Thoracic aorta (tissue), 2 donors: ENCODE data around the gene PFKFB2. TPM values are rescaled to one million over a fixed set of nuclear protein-coding genes. Genes with fewer than 3 reads are reported as not detected.

Experiments used
- ATAC-seq: fragments of 150-250 bp; one replicate; pipeline ENCODE4 v1.8.0; 2017; ENCODE audit warnings: low read depth; ENCODE audit not compliant: insufficient number of reproducible peaks, low FRiP score
- DNase-seq: peaks from one replicate; pipeline ENCODE4 v3.0.0-alpha.2; 2020; ENCODE audit warnings: low spot score
- H3K27ac ChIP-seq, 2 donors: fragments of 200-600 bp; sonication (generic); 1 replicate in 1 of 2; 2 replicates in 1 of 2; pipeline ENCODE4 v1.5.1; 2016; ENCODE audit warnings: mild to moderate bottlenecking in 2 of 2, moderate library complexity in 2 of 2
- H3K27me3 ChIP-seq: fragments of 200-600 bp; sonication (generic); replicated peaks from 2 replicates; pipeline ENCODE4 v1.6.0; 2016; ENCODE audit warnings: mild to moderate bottlenecking; ENCODE audit not compliant: insufficient read depth
- H3K36me3 ChIP-seq: fragments of 200-600 bp; sonication (generic); one replicate; pipeline ENCODE4 v1.5.1; 2016
- H3K4me1 ChIP-seq, 2 donors: fragments of 200-600 bp; sonication (generic); 1 replicate in 1 of 2; 2 replicates in 1 of 2; pipeline versions ENCODE4 v1.5.1 to v1.6.0; 2016; ENCODE audit warnings: low read depth in 2 of 2, mild to moderate bottlenecking in 1 of 2; ENCODE audit not compliant: control insufficient read depth in 1 of 2
- H3K4me3 ChIP-seq: fragments of 200-600 bp; sonication (generic); 2 replicates; pipeline ENCODE4 v1.5.1; 2016; ENCODE audit warnings: mild to moderate bottlenecking
- H3K9me3 ChIP-seq: fragments of 200-600 bp; sonication (generic); 2 replicates; pipeline ENCODE4 v1.5.1; 2016
- CTCF ChIP-seq: fragments of 200-600 bp; sonication (generic); IDR thresholded peaks from one replicate; pipeline ENCODE4 v1.5.1; 2019; ENCODE audit warnings: antibody characterized with exemption
- total RNA-seq, 2 donors: library from RNA; depleted of rRNA; stranded (reverse); fragments of >200 nt; gene quantifications; one replicate each; pipeline versions ENCODE4 v1.1.0 to v1.2.3, GENCODE V29; 2016

The PFKFB2 gene
- total RNA-seq, 2 donors from 2014 or later = 6.4 to 8.5 TPM

GRCh38 chr1:207102659-207103058 lies 49.6 kb downstream of the PFKFB2 start:
- Histone ChIP-seq H3K36me3 (no peaks in the 10 kb centered on the region), H3K9me3 (no peaks in the 10 kb centered on the region), H3K4me3 (no peak overlapping the region), H3K27ac (no peak overlapping the region), H3K27me3 (no peaks in the 10 kb centered on the region), H3K4me1 (no peaks in the 10 kb centered on the region)
- no peak for ATAC-seq
- DNase-seq = no peak
- TF ChIP-seq CTCF = no peak

- ATAC-seq = no peak
- Histone ChIP-seq H3K36me3 (no peaks in the 10 kb centered on the region), H3K4me3 (no peak within 1 kb of the TSS), H3K27ac (no peak within 1 kb of the TSS), H3K4me1 (no peaks in the 10 kb centered on the region), H3K27me3 (no peaks in the 10 kb centered on the region), H3K9me3 (no peaks in the 10 kb centered on the region)
- no peak for TF ChIP-seq CTCF
- DNase-seq = no peak
Measured at GRCh38 chr1:207103892-207104373, 50.9 kb downstream of the PFKFB2 start, which contains the start of gene C4BPA. Gene C4BPA, plus strand, starts transcription at chr1:207104233. Its CDS starts 8,793 bp downstream, at chr1:207113026.

GRCh38 chr1:207109004-207109403 lies 55.9 kb downstream of the PFKFB2 start:
- Histone ChIP-seq H3K4me3 (no peak overlapping the region), H3K27me3 (no peaks in the 10 kb centered on the region), H3K4me1 (no peaks in the 10 kb centered on the region), H3K36me3 (no peaks in the 10 kb centered on the region), H3K27ac (no peak overlapping the region), H3K9me3 (no peaks in the 10 kb centered on the region)
- DNase-seq (no peak), ATAC-seq (no peak)
- no peak for TF ChIP-seq CTCF

GRCh38 chr1:207112616-207113296 lies 59.7 kb downstream of the PFKFB2 start:
- Histone ChIP-seq H3K4me3 (no peak overlapping the region), H3K4me1 (no peaks in the 10 kb centered on the region), H3K9me3 (no peaks in the 10 kb centered on the region), H3K27me3 (no peaks in the 10 kb centered on the region), H3K27ac (no peak overlapping the region), H3K36me3 (no peaks in the 10 kb centered on the region)
- no peak for TF ChIP-seq CTCF
- DNase-seq (no peak), ATAC-seq (no peak)

GRCh38 chr1:207115269-207115668 lies 62.2 kb downstream of the PFKFB2 start:
- no peak for DNase-seq
- H3K4me1 ChIP-seq = no peaks in the 10 kb centered on the region
- no peak for TF ChIP-seq CTCF
- no peak for ATAC-seq
- no peak overlapping the region for H3K4me3 ChIP-seq
- H3K9me3 ChIP-seq = no peaks in the 10 kb centered on the region
- no peak overlapping the region for H3K27ac ChIP-seq
- no peaks in the 10 kb centered on the region for H3K27me3 ChIP-seq
- no peaks in the 10 kb centered on the region for H3K36me3 ChIP-seq
